Epithelial cell of proximal tubule (primary cell): Measurements from ENCODE around the gene PPM1N. TPM values are rescaled to one million over a fixed set of nuclear protein-coding genes. Genes with fewer than 3 reads are reported as not detected.
"Not testable (repeated sequence)": the region's sequence is repeated elsewhere in the genome, so short reads cannot be mapped to it uniquely, and the experiment has no call there.

Experiments used
- DNase-seq: peaks from one replicate; pipeline ENCODE4 v3.0.0-alpha.2; 2011; ENCODE audit warnings: low read depth
- H3K4me3 ChIP-seq: 2 replicates; pipeline ENCODE4 v1.5.1; 2011; ENCODE audit warnings: low read depth, mild to moderate bottlenecking, low read length
- total RNA-seq: library from RNA; depleted of rRNA; stranded (reverse); fragments of >200 nt; gene quantifications from 2 replicates; pipeline ENCODE4 v1.2.3, GENCODE V29; 2015
- TF ChIP-seq, protein P1 (sequence below): conservative IDR thresholded peaks from 2 replicates; pipeline ENCODE4 v1.5.1; 2012; ENCODE audit warnings: low read depth, mild to moderate bottlenecking, low read length

The PPM1N gene
- total RNA-seq, 1 donor from 2014 or later, result 0.17 TPM

DNA sequence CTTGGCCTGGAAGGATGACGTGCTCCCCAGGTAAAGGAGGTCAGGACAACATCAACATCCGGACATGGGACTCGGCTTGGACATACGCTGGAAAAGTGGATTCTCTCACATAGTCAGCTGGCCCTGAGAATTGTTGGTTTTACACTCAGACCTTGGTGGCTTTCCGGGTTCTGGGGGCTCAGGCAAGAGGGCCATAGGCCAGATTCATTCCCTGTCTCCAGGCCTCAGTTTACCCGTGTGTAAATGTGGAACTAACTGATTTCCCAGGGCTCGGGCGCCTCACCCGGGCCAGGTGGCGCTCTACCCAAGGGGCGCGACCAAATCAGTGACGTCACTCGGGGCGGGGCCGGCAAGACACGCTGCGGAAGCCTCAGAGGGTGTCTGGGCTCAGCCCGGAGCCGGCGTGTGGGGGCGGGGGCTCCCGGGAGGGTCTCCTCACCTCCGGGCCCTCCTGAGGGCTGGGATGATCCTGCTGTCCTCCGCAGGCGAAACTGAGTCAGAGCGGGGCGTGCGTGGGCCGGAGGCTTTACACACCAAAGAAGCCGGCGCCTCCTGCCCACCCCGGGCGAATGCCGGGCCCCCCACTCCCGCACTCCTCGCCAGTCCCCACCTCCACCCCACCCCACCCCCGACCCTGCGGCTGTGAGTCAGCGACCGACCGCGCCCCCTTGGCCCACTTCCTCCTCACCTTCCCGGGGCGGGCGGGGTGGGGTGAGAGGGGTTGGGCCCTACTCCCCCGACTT is 8.2 kb downstream of the PPM1N start:
- peak overlapping the region; percentile 100 for H3K4me3 ChIP-seq
- TF ChIP-seq, protein P1, sequence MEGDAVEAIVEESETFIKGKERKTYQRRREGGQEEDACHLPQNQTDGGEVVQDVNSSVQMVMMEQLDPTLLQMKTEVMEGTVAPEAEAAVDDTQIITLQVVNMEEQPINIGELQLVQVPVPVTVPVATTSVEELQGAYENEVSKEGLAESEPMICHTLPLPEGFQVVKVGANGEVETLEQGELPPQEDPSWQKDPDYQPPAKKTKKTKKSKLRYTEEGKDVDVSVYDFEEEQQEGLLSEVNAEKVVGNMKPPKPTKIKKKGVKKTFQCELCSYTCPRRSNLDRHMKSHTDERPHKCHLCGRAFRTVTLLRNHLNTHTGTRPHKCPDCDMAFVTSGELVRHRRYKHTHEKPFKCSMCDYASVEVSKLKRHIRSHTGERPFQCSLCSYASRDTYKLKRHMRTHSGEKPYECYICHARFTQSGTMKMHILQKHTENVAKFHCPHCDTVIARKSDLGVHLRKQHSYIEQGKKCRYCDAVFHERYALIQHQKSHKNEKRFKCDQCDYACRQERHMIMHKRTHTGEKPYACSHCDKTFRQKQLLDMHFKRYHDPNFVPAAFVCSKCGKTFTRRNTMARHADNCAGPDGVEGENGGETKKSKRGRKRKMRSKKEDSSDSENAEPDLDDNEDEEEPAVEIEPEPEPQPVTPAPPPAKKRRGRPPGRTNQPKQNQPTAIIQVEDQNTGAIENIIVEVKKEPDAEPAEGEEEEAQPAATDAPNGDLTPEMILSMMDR, result peak; percentile 59
- DNase-seq, result no peak

DNA sequence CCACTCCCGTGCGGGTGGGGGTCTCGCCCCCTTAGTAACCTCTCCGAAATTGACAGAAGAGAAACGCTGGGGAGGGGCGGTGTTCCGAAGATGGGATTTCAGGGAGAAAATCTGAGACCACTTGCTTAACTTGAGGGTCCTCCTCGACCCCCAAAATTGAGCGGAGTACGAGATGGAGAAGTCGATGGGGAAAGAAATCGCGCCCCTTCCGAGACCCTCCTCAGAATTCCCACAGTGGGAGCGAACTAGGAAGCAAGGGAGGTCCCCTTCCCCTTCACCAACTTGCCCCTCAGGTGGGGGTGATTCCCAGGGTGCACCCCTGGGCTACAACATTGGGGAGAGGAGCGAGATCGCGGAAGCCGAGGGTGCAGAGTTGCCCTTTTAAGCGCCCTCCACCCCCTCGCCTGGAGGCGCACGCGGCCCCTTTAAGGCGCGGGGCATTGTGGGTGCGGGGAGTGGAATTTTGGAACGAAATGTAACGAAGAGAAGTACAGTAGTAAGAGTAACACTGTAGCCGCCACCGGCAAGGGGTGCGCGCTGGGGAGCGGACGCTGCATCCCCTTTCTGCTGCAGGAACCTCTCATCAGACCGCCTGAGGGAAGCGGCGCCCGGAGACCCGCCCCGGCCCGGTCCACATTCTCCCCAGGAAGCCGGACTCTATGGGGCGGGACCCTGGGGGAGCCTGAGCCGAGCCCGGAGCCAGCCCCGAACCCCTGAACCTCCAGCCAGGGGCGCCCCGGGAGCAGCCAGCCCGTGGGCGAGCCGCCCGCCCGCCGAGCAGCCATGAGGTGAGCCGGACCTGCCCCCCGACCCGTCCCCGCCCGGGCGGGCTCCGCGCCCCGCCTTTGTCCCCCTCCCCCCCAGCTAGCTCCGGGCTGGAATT is 9.0 kb downstream of the PPM1N start, which contains the start of gene VASP:
Gene VASP, plus strand, starts transcription at position 491 of the 883 bp plus-strand sequence. Its CDS starts 293 bp downstream, at position 784.
- no peak for DNase-seq
- H3K4me3 ChIP-seq, result peak within 1 kb of the TSS; percentile 100
- TF ChIP-seq, protein P1, result no peak

DNA sequence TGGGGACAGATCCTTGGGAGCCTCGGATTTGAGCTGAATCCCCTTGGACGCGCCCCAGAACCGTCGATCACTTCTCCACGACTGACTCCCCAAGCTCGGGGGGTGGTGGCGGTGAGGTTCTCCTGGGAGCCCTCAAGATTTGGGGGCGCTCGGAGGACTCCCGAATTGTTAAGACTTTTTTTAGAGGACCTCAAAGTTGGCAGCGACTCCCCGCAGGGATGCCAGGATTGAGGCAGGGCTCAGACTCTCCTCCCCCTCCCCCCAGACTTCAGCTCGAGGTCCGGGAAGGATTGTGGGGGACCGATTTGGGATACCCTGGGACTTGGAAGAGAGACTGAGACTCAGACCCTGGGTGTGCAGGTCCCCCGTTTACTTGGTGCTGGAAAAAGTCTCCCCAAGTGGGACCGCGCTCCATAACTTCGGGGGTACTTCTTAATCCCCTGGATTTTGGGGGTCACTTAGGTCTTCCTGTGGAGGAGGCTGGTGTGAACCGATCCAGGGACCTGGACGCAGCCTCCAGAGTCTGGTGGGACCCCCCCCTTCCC is 9.7 kb downstream of the PPM1N start:
- DNase-seq, result no peak

DNA sequence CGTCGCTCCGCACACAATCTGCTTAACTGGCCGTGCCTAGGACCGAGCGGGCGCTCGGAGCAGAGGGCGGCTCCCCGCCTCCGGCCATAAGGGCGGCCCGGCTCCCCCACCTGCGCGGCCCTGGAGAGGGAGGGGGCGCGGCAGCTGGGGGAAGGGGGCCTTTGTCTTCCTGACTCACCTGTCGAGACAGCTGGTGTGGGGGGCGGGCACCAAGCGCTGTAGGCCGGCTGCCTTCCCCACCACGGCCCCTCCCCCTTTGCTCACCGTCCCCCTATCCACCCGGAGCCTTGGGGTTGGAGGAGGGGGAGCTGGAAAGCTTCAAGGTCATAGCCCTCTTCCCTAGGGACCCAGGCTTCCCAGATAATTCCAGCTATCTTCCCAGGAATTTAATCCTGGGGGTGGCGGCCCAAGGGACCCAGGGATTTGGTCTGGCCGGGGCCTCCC is 10.2 kb downstream of the PPM1N start:
- H3K4me3 ChIP-seq, result peak overlapping the region; percentile 100
- TF ChIP-seq, protein P1, result no peak
- no peak for DNase-seq

More for the DNA sequence above, 9.7 kb downstream of the PPM1N start:
- peak overlapping the region; percentile 100 for H3K4me3 ChIP-seq
- TF ChIP-seq, protein P1, result no peak

DNA sequence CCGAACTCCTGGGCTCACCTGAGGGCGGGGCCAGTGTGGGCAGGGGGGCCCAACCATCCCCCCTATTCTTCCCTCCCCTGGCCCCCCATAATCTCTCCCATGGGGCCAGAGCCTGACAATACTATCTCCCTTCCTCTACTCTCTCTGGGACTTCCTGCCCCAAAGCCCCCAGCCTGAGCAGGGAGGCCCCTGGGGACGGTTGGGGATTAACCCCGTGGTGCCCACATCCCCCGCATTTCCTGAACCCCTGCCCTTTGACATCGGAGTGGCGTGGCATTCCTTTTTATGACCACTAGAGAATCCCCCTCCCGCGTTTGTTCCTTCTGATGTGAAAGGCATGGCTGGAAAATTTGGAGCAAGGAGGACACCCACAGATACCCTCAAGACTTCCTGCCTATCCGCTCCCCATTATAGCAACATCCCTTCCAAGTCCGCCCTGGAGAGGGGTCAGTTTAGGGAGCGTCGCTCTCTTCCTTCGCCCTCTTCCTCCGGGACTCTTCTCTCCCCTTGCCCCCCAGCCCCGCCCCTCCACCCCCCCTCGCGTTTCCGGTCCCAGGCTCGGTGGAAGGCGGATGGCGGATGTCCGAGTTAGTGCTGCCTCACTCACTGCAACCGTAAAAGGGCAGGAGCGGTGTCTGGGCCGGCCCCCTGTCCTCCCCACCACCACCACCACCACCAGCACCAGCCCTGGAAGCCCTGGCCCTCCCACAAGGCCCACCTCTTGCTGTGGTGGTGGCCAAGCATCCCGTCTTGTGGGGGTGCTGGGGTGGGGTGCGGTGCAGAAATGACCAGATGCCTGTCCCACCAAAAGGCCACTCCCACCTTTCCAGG is 10.8 kb downstream of the PPM1N start:
- no peak for DNase-seq
- H3K4me3 ChIP-seq, result peak overlapping the region; percentile 100
- TF ChIP-seq, protein P1, result no peak

DNA sequence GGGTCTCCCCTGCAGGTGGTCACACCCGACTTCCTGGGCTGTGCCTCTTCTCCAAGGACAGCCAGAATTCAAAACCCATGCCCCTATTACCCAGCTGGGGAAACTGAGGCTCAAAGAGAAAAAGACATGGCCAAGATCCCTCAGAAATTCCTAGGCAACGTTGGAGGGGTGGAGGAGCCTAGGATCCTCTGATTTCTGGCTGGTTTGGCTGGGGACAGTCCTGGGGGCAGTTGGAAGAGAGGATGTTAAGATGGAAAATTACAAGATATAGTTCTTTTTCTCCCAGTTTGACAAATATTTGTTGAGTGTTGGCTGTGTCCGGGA is 11.4 kb downstream of the PPM1N start:
- TF ChIP-seq, protein P1, result no peak
- peak overlapping the region; percentile 100 for H3K4me3 ChIP-seq
- DNase-seq, result no peak

DNA sequence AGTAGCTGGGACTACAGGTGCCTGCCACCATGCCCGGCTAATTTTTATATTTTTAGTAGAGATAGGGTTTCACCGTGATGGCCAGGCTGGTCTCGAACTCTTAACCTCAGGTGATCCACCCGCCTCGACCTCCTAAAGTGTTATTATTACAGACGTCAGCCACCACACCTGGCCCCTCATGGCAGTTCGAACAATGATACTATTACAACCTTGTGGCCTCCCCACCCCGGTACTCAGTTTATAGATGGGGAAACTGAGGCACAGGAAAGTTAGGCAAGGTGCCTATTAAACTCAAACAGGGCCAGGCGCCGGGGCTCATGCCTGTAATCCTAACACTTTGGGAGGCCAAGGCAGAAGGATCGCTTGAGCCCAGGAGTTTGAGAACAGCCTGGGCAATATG is 12.1 kb downstream of the PPM1N start:
- not testable (repeated sequence) for H3K4me3 ChIP-seq, DNase-seq
